Right cardiac atrium (tissue), 5 donors: ENCODE results near the gene CHAT. TPM values are rescaled to one million over a fixed set of nuclear protein-coding genes. Genes with fewer than 3 reads are reported as not detected.

Experiments
- ATAC-seq, 2 donors: fragments of 200-7000 bp; cut with Tn5 transposase; one replicate each; pipeline versions ENCODE4 v1.8.0 to v1.9.1; 2020; ENCODE audit warnings: moderate library complexity in 2 of 2, mild to moderate bottlenecking in 1 of 2
- DNase-seq, 3 donors: peaks; one replicate each; pipeline ENCODE4 v3.0.0-alpha.2; 2020
- H3K27ac ChIP-seq: one replicate; pipeline ENCODE4 v1.5.1; 2013; ENCODE audit warnings: mild to moderate bottlenecking, low read length, control low read depth, moderate library complexity
- H3K27me3 ChIP-seq: one replicate; pipeline ENCODE4 v1.6.1; 2013; ENCODE audit not compliant: control insufficient read depth, insufficient read depth
- H3K4me1 ChIP-seq: one replicate; pipeline ENCODE4 v1.6.1; 2013; ENCODE audit warnings: low read length; ENCODE audit not compliant: control insufficient read depth, insufficient read depth
- H3K4me3 ChIP-seq: one replicate; pipeline ENCODE4 v1.5.1; 2013; ENCODE audit warnings: low read length, control low read depth
- H3K9me3 ChIP-seq: one replicate; pipeline ENCODE4 v1.6.1; 2013; ENCODE audit warnings: low read length; ENCODE audit not compliant: control insufficient read depth
- WGBS: extraction: QIAGEN DNeasy Blood & Tissue Kit; methylation state at CpG from one replicate; pipeline ENCODE4 v1.1.7; 2013; 5-methylcytosine and 5-hydroxymethylcytosine counted together
- intact Hi-C, 4 donors: fragments of 100-400 bp; cut with DNase I; formaldehyde crosslinking; loops; one replicate each; pipeline versions ENCODE4 v1.11.0 to v1.14.0; 2022 to 2023
- long read RNA-seq, 4 donors: library from polyadenylated mRNA; unstranded; transcript quantifications; one replicate each; pipeline ENCODE4 v2.0.0, GENCODE V29; 2020 to 2021
- polyA plus RNA-seq: library from polyadenylated mRNA; stranded (reverse); fragments of 200-250 nt; gene quantifications from one replicate; pipeline ENCODE4 v1.2.3, GENCODE V29; 2013
- total RNA-seq, 4 donors: library from RNA; stranded (reverse); fragmentation: NEBNext Ultra II Directional; extraction: Animal tissue kit (Norgen Biotek cat#: 25700); gene quantifications; one replicate each; pipeline ENCODE4 v1.2.1, GENCODE V29; 2021
- donor health status: healthy with polysubstance abuse.
- donor health status: DM: no; HTN: yes; CAD: no.
- donor health status: DM: no; HTN: no; CAD: no.
- donor health status: DM: no; HTN: yes; CAD: no; lungs with severe emphysema.
- donor health status: DM: yes; HTN: yes; CAD: no.

CHAT gene
- total RNA-seq, result not detected
- not detected for polyA plus RNA-seq
- long read RNA-seq, donor 1, result 0 reads
- long read RNA-seq, donor 2, result 0 reads
- long read RNA-seq, donor 3, result 0 reads
- long read RNA-seq, donor 4, result 0 reads

- ATAC-seq (no peak), DNase-seq (no peak)
- Histone ChIP-seq H3K4me3 (no peak within 1 kb of the TSS), H3K27me3 (no peaks in the 10 kb centered on the region), H3K9me3 (no peaks in the 10 kb centered on the region), H3K27ac (no peak within 1 kb of the TSS), H3K4me1 (no peaks in the 10 kb centered on the region)
- intact Hi-C loops, result no loop called here
- WGBS, result 1% methylated on average over 9 of the region's 10 CpGs
Observed at GRCh38 chr10:49613882-49614241, at the start of gene CHAT. Gene CHAT, plus strand, starts transcription at chr10:49614037. Its CDS starts 153 bp downstream, at chr10:49614190.

DNA sequence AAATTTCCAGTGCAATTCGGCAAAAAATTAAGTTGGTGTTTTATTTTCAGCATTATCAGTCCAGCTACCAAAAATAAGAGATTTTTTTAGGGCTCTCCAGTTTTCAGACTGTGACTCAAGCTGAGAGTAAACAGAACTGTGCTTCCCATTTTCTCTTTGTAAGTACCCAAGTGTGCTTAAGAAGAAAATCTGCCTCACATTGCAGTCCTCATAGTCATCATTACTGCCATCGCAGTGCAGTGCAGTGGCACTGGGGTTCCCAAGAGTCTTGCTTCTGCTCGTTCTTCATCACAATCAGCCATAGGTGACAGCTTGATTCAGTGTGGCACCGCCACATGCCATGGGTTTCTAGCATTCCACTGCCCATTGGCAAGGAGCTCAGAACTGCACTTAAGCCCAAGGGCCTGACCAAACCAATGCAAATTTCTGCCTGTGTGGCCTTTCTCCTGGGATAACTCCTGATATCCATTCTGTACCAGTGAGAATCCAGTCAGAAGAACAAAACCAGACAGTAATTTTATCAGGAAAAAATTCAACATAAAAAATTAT, 49.3 kb upstream of the CHAT start:
- no peaks in the 10 kb centered on the region for H3K4me1 ChIP-seq
- no peaks in the 10 kb centered on the region for H3K9me3 ChIP-seq
- no peak overlapping the region for H3K4me3 ChIP-seq
- no peak overlapping the region for H3K27ac ChIP-seq
- intact Hi-C loops, result no loop called here
- 70% methylated on average over 4 of the region's 4 CpGs for WGBS
- peak in 1 of 2 donors; percentile 51 for ATAC-seq
- no peaks in the 10 kb centered on the region for H3K27me3 ChIP-seq
- DNase-seq, result no peak

DNA sequence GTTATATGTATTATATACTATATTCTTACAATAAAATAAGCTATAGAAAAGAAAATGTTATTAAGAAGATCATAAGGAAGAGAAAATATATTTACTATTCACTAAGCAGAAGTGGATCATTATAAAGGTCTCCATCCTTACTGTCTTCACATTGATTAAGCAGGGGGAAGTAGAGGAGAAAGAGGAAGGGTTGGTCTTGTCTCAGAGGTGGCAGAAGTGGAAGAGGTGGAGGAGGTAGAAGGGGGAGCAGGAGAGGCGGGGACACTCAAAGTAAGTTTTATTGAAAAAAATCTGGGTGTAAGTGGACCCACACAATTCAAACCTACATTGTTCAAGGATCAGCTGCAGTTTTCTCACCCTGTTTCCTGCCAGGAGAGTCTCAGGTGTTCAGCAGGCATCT, 46.0 kb upstream of the CHAT start:
- Histone ChIP-seq H3K27ac (no peak overlapping the region), H3K27me3 (no peaks in the 10 kb centered on the region), H3K4me3 (no peak overlapping the region), H3K4me1 (no peaks in the 10 kb centered on the region), H3K9me3 (peaks cover 2% of the 10 kb centered on the region)
- no peak for ATAC-seq
- DNase-seq, result no peak
- WGBS, result 78% methylated on average over 1 of the region's 1 CpG
- intact Hi-C loops, result no loop called here

DNA sequence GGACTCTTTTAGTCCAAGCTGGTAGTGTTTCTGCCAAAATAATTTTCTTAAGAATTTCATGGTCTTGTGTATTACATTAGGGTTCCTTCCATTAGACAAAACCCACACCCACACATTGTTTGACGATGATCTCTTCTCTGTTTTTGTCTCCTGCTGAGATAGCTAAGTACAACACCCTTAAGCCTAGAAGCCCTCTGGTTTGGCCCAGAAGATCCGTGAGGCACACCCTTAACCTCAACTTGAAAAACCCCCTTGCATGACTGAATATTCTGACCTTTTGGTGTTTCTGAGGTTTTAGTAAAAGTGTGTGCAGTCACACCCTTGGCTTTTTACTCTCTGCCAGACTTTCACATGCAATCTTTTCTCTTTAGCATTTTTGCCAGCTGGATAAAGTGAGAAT, 45.6 kb upstream of the CHAT start:
- DNase-seq (no peak), ATAC-seq (peak in 1 of 2 donors; percentile 14)
- intact Hi-C loops, result no loop called here
- Histone ChIP-seq H3K9me3 (peaks cover 2% of the 10 kb centered on the region), H3K4me3 (no peak overlapping the region), H3K27me3 (no peaks in the 10 kb centered on the region), H3K4me1 (no peaks in the 10 kb centered on the region), H3K27ac (no peak overlapping the region)
- WGBS, result 58% methylated on average over 2 of the region's 2 CpGs

GRCh38 chr10:49569031-49569631, 44.7 kb upstream of the CHAT start:
- WGBS, result 52% methylated on average over 3 of the region's 3 CpGs
- DNase-seq (no peak), ATAC-seq (peak; percentile 36 to 51)
- Histone ChIP-seq H3K4me3 (no peak overlapping the region), H3K27ac (no peak overlapping the region), H3K4me1 (no peaks in the 10 kb centered on the region), H3K27me3 (no peaks in the 10 kb centered on the region), H3K9me3 (peaks cover 2% of the 10 kb centered on the region)
- intact Hi-C loops, result no loop called here

DNA sequence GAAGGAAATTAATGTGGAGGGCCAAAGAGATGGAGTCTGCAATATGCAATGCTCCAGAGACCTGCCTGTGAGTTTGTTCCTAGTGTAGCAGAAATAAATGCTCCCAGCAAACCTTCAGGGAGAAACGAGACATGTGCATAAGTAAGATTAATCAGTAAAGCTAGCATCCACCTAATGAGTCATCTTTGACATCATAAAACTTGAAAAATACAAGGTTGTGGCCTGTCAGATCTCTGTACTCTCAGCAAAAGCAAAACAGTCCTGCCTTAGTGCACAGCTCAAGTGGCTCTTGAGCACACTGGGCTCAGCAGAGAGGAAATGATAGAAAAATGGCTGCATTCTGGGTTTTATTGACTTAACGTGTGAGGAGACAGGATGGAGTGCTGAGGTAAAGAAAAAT, 42.4 kb upstream of the CHAT start:
- intact Hi-C loops, result no loop called here
- H3K9me3 ChIP-seq, result peaks cover 2% of the 10 kb centered on the region
- H3K27me3 ChIP-seq, result no peaks in the 10 kb centered on the region
- no peak overlapping the region for H3K4me3 ChIP-seq
- no peak for ATAC-seq
- WGBS, result 53% methylated on average over 2 of the region's 2 CpGs
- no peak overlapping the region for H3K27ac ChIP-seq
- no peaks in the 10 kb centered on the region for H3K4me1 ChIP-seq
- DNase-seq, result no peak

DNA sequence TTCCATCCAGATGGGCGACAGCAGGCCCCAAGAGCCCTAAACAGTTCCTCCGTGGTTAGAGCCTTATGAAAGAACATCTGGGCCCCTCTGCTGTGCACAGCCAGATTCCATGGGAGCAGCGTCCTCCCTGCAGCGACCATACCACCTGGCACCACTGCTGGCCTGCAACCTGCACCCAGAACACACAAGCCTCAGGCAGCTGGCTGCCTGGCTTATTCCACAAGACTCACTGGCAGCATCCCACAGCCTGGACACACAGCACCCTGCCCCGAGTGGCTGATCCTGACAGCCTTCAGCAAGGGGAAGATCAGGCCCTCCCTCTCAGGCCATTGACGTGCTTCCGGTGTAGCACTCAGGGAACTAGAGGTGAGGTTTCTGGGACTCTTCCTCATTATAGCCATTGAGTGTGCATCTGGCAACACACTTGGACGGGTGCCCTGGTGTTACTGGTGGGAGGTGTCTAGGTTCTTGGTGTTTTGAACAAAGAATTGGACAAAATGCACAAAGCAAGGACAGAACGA, 41.2 kb upstream of the CHAT start:
- DNase-seq (no peak), ATAC-seq (no peak)
- no peaks in the 10 kb centered on the region for H3K27me3 ChIP-seq
- 71% methylated on average over 9 of the region's 9 CpGs for WGBS
- no peak overlapping the region for H3K27ac ChIP-seq
- H3K4me3 ChIP-seq, result no peak overlapping the region
- H3K9me3 ChIP-seq, result peaks cover 2% of the 10 kb centered on the region
- no peaks in the 10 kb centered on the region for H3K4me1 ChIP-seq
- intact Hi-C loops, result no loop called here

DNA sequence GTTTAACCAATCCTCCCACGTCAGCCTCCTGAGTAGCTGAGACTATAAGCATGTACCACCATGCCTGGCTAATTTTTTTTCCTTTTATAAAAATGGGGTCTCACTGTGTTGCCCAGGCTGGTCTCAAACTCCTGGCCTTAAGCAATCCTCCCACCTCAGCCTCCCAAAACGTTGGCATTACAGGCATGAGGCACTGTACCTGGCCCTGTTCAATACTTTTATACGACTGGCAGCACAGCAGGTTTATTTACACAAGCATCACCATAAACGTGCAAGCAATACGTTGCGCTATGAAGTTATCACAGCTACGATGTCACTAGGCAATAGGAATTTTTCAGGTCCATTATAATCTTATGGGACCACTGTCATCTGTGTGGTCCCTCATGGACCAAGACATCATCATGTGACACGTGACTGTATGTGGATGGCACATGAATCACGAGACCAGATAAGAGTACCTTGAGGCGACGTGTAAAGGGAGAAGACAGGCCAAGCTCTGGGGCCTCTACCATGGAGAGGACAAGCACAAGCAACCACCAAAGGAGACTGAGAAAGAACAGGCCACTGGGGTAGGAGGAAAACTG, 38.3 kb upstream of the CHAT start:
- Histone ChIP-seq H3K4me3 (no peak overlapping the region), H3K9me3 (no peaks in the 10 kb centered on the region), H3K27me3 (no peaks in the 10 kb centered on the region), H3K27ac (no peak overlapping the region), H3K4me1 (no peaks in the 10 kb centered on the region)
- WGBS, result 81% methylated on average over 11 of the region's 11 CpGs
- DNase-seq (no peak), ATAC-seq (no peak)
- intact Hi-C loops, result no loop called here

DNA sequence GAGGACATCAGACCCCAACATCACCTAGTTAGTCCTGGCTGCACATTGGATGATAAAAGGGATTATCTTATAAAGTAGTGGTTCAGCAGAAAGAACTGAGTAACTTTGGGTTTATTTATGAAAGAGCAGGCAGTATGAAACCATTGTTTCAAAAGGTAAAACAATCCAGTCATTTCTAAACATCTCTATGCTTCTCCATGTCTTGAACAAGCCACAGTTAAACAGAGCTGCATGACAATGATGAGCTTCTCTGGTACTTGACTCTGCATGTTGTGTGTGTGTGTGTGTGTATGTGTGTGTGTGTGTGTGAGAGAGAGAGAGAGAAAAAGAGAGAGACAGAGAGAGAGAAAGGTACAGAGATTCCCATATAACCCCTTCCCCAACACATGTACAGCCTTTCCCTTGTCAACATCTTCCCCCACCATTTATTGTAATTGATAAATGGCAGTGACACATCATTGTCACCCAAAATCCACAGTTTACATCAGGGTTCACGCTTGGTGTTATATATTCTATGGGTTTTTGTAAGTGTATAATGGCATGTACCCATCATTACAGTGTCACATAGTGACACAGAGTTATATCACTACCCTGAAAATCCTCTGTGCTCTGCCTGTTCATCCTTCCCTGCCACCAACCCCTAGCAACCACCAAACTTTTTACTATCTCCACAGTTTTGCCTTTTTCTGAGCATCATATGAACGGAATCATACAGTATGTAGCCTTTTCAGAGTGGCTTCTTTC, 36.5 kb upstream of the CHAT start:
- intact Hi-C loops, result no loop called here
- Histone ChIP-seq H3K4me1 (no peaks in the 10 kb centered on the region), H3K27ac (no peak overlapping the region), H3K27me3 (no peaks in the 10 kb centered on the region), H3K4me3 (no peak overlapping the region), H3K9me3 (no peaks in the 10 kb centered on the region)
- ATAC-seq, result no peak
- DNase-seq, result no peak
- WGBS, result 57% methylated on average over 2 of the region's 2 CpGs

GRCh38 chr10:49578392-49578791, 35.4 kb upstream of the CHAT start:
- ATAC-seq (no peak), DNase-seq (no peak)
- Histone ChIP-seq H3K27ac (no peak overlapping the region), H3K4me1 (no peaks in the 10 kb centered on the region), H3K9me3 (no peaks in the 10 kb centered on the region), H3K27me3 (no peaks in the 10 kb centered on the region), H3K4me3 (no peak overlapping the region)
- 86% methylated on average over 3 of the region's 3 CpGs for WGBS
- intact Hi-C loops, result no loop called here

- Histone ChIP-seq H3K27ac (no peak overlapping the region), H3K27me3 (no peaks in the 10 kb centered on the region), H3K4me1 (no peaks in the 10 kb centered on the region), H3K9me3 (no peaks in the 10 kb centered on the region), H3K4me3 (no peak overlapping the region)
- intact Hi-C loops, result no loop called here
- WGBS, result 51% methylated on average over 2 of the region's 2 CpGs
- ATAC-seq, result no peak
- DNase-seq, result no peak
Observed at GRCh38 chr10:49579621-49580020, 34.2 kb upstream of the CHAT start.
